Measurements from ENCODE around the gene AGPS.

The AGPS gene

DNA sequence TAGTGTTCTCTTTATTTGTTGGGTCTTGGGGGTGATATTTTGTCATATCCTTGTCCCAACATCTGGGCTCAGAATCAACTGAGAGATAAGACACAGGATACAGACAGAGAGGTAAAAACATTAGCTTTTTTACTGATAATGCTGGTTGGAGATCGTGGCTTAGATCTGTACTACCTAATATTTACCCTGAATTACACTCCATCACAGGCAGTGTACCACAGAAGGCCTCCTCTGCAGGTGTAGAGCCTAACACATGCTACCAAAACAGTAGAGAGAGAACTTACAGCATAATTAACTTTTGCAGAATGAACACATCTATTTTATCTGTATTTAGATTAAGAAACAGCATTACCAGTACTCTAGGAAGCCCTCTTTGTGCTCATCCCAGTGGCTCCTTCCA lies 6.8 kb downstream of the AGPS start:
- TF ChIP-seq TAF1 (IDR thresholded peaks at IDR 0.05; ENCODE audit: borderline replicate concordance, insufficient read depth, low read length) (no peak), FOXP2 (optimal IDR thresholded peaks at IDR 0.05; ENCODE audit: borderline replicate concordance, extremely low read depth, extremely low read length, insufficient read depth) (no peak), SIN3A (IDR thresholded peaks at IDR 0.05; ENCODE audit: borderline replicate concordance, insufficient read depth, low read length) (no peak), POLR2AphosphoS5 (IDR thresholded peaks at IDR 0.05; ENCODE audit: low read depth, low read length) (no peak)
- TF ChIP-seq, protein P1, sequence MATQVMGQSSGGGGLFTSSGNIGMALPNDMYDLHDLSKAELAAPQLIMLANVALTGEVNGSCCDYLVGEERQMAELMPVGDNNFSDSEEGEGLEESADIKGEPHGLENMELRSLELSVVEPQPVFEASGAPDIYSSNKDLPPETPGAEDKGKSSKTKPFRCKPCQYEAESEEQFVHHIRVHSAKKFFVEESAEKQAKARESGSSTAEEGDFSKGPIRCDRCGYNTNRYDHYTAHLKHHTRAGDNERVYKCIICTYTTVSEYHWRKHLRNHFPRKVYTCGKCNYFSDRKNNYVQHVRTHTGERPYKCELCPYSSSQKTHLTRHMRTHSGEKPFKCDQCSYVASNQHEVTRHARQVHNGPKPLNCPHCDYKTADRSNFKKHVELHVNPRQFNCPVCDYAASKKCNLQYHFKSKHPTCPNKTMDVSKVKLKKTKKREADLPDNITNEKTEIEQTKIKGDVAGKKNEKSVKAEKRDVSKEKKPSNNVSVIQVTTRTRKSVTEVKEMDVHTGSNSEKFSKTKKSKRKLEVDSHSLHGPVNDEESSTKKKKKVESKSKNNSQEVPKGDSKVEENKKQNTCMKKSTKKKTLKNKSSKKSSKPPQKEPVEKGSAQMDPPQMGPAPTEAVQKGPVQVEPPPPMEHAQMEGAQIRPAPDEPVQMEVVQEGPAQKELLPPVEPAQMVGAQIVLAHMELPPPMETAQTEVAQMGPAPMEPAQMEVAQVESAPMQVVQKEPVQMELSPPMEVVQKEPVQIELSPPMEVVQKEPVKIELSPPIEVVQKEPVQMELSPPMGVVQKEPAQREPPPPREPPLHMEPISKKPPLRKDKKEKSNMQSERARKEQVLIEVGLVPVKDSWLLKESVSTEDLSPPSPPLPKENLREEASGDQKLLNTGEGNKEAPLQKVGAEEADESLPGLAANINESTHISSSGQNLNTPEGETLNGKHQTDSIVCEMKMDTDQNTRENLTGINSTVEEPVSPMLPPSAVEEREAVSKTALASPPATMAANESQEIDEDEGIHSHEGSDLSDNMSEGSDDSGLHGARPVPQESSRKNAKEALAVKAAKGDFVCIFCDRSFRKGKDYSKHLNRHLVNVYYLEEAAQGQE (IDR thresholded peaks at IDR 0.05; ENCODE audit: insufficient read depth in 1 of 2, low read depth in 2 of 2, low read length in 2 of 2): no peak

DNA sequence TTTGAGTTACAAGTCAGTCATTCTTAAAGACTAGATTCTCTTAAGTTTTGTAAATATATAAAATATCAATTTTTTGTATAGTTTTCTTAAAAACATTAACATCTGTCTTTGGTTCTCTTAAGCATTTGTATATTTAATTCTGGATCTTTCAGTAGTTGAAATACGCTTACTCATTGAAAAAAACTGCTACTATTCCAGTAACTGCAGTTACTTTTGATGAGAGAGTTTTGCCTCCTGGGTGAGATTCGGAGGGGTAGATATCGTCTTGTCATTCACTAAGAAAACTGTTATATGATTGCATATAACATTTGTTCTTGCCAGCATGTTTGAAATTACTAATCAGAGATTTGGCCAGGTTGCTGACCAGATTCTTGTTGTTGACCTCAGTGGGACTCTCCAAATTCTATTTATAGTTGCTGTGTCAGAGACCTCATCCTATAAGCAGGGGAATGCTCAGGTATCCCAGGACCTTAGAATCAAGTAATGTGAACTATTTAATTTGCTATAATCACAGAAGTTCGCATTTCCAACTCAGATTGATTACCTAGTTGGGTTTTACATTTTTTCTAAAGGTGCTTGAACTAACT lies 7.9 kb downstream of the AGPS start:
- TF ChIP-seq TAF1 (IDR thresholded peaks at IDR 0.05; ENCODE audit: borderline replicate concordance, insufficient read depth, low read length): no peak
- no peak for TF ChIP-seq FOXP2 (optimal IDR thresholded peaks at IDR 0.05; ENCODE audit: borderline replicate concordance, extremely low read depth, extremely low read length, insufficient read depth)
- TF ChIP-seq, protein P1 (IDR thresholded peaks at IDR 0.05; ENCODE audit: insufficient read depth in 1 of 2, low read depth in 2 of 2, low read length in 2 of 2): no peak
- TF ChIP-seq POLR2AphosphoS5 (IDR thresholded peaks at IDR 0.05; ENCODE audit: low read depth, low read length): no peak

DNA sequence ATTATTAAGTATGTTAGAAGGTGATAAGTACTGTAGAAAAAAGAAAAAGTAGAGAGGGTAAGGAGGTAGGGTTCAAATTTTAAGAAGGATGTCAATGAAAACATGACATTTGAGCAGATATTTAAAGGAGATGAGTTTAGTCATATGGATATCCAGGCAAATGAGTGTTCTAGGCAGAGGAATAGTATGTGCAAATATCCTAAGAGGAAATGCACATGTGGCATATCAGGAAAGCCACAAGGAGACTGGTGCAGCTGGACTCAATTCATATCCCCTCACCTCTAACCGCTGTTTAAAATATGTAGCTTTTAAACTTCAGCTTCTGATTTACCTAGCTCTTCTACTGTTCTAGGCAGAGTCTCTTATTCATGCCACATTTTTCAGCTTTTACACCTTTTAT lies 9.5 kb downstream of the AGPS start:
- TF ChIP-seq POLR2AphosphoS5 (IDR thresholded peaks at IDR 0.05; ENCODE audit: low read depth, low read length): no peak
- TF ChIP-seq, protein P1 (IDR thresholded peaks at IDR 0.05; ENCODE audit: insufficient read depth in 1 of 2, low read depth in 2 of 2, low read length in 2 of 2): no peak
- TF ChIP-seq SIN3A (IDR thresholded peaks at IDR 0.05; ENCODE audit: borderline replicate concordance, insufficient read depth, low read length): no peak
- TF ChIP-seq FOXP2 (optimal IDR thresholded peaks at IDR 0.05; ENCODE audit: borderline replicate concordance, extremely low read depth, extremely low read length, insufficient read depth): no peak
- TF ChIP-seq TAF1 (IDR thresholded peaks at IDR 0.05; ENCODE audit: borderline replicate concordance, insufficient read depth, low read length): no peak

DNA sequence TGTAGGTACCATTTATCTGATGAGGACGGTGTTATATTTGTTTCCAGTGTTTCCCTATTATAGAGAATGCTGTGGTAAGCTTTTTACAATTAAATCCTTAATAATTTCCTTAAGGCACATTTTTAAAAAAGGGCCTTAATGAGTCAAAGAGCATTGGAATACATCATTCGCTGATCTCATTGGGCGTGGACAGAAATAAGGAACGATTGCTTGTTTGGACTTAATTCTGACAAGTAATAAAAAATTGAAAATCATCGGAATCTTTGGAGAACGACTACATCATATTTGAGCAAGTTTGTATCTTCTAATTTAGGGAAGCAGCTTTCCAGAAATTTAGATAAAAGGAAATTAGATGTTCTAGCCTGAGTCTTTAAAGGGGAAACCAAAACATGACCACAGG lies 11.3 kb downstream of the AGPS start:
- TF ChIP-seq TAF1 (IDR thresholded peaks at IDR 0.05; ENCODE audit: borderline replicate concordance, insufficient read depth, low read length) (no peak), SIN3A (IDR thresholded peaks at IDR 0.05; ENCODE audit: borderline replicate concordance, insufficient read depth, low read length) (no peak), POLR2AphosphoS5 (IDR thresholded peaks at IDR 0.05; ENCODE audit: low read depth, low read length) (no peak), FOXP2 (optimal IDR thresholded peaks at IDR 0.05; ENCODE audit: borderline replicate concordance, extremely low read depth, extremely low read length, insufficient read depth) (no peak)
- TF ChIP-seq, protein P1 (IDR thresholded peaks at IDR 0.05; ENCODE audit: insufficient read depth in 1 of 2, low read depth in 2 of 2, low read length in 2 of 2): no peak

DNA sequence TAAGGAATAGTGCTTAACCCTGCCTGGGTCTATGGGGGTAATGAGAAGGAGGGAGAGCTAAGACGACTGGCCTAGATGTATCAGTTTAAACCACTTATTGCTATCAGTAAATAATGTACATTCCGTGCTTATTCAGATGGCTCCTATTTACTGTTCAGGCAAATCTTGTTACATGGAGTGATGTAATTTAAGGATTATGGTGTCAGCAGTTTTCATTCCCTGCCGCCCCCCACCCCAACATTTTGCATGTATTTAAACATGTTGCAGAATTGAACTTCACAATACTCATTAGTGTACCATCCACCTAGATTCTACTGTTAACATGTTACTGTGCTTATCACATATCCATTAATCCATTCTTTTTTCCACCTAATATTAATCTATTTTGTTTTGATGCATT lies 11.7 kb downstream of the AGPS start:
- no peak for TF ChIP-seq SIN3A (IDR thresholded peaks at IDR 0.05; ENCODE audit: borderline replicate concordance, insufficient read depth, low read length)
- no peak for TF ChIP-seq FOXP2 (optimal IDR thresholded peaks at IDR 0.05; ENCODE audit: borderline replicate concordance, extremely low read depth, extremely low read length, insufficient read depth)
- TF ChIP-seq, protein P1 (IDR thresholded peaks at IDR 0.05; ENCODE audit: insufficient read depth in 1 of 2, low read depth in 2 of 2, low read length in 2 of 2): no peak
- no peak for TF ChIP-seq POLR2AphosphoS5 (IDR thresholded peaks at IDR 0.05; ENCODE audit: low read depth, low read length)
- TF ChIP-seq TAF1 (IDR thresholded peaks at IDR 0.05; ENCODE audit: borderline replicate concordance, insufficient read depth, low read length): no peak
